Activated effector memory CD4-positive, alpha-beta T cell treated with anti-CD3 and anti-CD28 coated beads, Interleukin-2, amount 50 U/mL, for 16 hours (primary cell): ENCODE measurements around the gene GARIN5B.

ENCODE experiments used
- DNase-seq: peaks from one replicate; pipeline ENCODE4 v3.0.0-alpha.2; 2020

Gene GARIN5B

DNA sequence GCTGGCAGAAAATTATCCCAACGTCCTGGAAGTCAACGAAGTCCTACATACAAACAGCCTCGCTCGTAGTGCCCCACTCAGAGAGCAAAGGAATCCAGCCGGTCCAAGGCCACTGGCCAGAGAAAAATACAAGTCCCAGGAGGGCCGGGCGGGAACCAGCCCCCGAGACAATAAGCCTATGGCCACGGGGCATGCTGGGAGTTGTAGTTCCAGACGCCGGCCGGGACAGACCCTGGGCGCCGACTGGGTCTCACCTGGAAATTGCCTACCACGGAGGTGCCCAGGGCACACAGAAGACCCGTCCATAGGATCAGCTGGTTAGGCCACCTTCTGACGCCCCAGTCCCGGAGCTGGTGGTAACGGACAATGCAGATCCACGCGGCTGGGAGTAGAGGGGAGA lies 43.3 kb downstream of the GARIN5B start:
- no peak for DNase-seq

DNA sequence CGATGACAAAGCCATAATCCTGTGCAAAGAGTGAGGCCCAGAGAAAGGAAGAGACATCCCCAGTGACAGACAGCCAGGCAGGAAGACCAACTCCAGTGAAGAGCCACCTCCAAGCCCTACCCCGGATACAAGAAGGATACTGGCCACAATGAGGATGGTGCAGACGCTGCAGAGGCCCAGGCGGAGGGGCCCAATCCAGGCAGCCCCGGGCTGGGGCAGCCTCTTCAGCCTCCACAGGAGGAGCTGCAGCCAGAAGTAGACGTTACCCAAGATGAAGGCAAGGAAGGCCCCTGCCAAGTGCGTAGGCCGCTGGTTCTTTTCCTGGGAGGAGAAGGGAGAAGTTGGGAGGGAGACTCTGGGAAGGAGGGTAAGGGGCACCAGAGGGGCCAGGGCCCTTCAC lies 46.4 kb downstream of the GARIN5B start:
- DNase-seq = no peak

DNA sequence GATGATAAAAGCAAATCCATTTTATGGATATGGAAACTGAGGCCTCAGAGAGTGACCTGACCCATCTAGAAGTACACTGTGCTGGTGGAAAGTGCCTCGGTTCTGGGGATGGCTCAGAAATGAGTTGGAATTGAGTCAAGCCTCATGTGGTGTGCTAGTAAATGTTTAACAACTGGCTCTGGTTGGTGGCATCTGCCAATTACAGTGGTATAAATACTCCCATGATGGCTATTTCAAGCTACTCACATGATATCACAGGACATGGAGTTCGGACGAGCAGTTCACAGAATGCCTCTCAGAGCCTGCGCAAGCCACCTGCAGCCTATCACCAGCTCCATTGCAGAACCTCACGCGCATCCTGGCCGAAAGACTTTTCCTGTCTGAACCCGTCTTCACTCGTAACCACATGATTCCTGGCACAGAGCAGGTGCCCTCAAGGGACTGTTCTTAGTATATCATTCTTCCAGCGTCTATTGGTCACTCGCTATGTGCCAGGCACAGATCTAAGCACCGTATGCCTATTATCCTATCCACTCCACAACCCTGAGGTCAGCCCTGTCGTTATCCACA lies 47.0 kb downstream of the GARIN5B start:
- DNase-seq = no peak

DNA sequence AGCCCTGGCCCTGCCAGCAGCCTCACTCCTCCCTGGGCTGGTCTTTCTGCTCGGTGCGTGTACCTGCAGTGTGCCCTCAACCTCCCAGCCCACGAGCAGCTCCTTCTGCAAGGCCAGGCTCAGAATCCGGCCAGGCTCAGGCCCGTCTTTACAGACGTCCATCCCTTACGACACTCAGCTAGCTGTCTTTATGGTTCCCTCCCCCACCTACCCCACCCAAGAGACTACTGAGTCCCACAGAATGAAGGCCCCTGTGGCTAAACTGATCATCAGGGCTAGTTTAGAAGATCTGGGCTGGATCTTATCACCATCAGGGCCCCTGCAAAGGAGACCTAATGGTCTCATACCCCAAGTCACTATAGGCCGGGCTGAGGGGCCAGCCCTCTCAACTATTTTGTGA lies 48.7 kb downstream of the GARIN5B start:
- no peak for DNase-seq

DNA sequence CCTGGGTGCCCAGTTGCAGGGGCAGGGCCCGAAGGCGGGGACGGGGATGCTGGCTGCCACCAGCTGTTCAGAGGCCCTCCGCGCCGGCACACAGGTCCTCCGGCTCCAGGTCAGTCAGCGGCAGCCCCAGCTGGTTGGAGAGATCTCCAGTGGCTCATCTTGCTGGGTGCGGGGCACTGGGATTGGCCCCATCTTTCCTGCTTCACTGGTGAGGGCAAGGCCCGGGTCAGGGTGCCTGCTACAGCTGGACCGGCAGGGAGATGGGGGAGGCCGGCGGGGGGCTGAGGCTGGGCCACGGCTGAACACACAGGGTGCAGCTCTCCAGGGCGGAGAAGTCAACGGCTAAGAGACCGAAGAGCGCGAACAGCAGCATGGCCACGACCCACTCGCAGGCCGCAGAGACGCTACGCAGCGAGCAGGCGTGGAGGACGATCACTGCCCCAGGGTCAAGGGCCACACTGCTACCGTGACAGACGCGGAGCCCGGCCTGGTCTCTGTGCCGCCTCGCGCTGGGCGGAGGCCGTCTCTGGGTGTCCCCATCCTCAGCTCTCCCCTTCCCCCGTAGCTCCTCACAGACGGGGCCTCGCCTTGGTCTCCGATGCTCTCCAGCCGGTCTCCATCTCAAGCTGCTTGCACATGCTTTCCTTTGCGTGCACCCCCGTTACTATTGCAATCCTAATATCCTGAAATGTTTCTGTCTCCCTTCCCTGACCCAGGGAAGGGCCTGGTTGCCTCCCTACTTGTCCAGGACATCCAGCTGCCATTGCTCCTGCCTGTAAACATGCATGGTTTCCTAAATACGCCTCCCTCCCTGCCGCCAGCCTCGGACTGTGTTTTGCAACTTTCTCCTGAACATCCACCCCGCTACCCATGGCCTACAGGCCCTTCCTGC lies 50.2 kb downstream of the GARIN5B start:
- DNase-seq = no peak

DNA sequence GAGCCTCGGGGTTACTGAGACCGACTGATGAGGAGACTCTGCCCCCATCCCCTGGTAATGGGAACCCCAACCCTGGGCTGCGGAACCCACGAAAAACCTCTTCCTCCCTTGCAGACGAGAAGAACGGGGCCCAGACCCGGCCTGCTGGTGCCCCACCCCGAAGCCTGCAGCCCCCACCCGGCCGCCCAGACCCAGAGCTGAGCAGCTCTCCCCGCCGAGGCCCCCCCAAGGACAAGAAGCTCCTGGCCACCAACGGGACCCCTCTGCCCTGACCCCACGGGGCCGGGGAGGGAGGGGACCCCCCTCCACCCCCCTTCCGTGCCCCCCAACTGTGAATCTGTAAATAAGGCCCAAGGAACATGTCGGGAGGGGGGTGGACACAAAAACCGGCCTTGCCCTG lies 51.3 kb downstream of the GARIN5B start:
- no peak for DNase-seq

DNA sequence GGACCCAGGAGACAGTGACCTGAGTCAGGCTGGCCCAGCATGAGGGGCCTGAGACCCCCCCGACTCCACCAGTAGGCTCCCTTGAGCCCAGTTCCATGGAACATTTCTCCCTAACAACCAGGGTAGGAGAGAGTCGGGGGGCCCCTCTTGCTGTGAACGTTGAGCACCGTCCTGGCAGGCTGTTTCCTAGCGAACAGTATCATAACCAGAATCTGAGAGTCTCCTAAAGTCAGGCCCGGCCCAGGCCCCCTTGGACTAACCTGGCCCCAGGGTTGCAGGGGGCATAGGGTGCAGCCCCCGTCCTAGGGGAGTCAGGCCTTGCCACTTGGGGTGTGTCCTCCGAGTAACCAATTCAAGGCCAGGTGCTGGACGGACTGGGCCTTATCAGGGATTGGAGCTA lies 51.7 kb downstream of the GARIN5B start:
- DNase-seq = no peak

DNA sequence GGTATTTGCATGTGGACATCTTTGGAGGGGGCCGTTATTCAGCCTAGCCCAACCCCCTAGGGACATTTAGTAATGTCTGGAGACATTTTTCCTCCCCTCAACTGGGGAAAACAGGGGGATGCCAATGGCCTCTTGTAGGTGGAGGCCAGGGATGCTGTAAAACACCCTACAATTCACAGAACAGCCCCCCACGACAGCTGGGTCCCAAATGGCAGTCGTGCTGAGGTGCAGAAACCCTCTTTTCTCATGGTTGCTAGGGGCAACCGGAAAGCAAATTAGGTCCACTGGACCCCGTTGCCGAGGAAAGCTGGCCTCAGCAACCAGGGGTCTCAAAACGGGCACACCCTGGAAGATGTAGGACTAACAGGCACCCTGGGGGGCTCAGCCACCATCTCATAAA lies 52.6 kb downstream of the GARIN5B start:
- no peak for DNase-seq

DNA sequence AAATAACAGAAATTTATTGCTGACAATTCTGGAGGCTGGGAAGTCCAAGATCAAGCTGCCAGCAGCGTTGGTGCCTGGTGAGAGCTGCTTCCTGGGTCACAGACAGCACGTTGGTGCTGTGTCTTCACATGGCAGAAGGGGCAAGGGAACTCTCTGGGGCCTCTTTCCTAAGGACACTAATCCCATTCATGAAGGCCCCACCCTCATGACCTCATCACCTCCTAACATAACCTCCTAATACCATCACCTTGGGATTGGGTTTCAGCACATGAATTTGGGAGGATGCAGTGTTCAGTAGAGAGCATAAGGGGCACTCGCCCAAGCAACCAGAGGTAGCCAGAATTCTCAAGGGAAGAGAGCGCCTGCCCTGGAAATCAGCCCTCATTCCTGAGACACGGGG lies 53.6 kb downstream of the GARIN5B start:
- DNase-seq = no peak

DNA sequence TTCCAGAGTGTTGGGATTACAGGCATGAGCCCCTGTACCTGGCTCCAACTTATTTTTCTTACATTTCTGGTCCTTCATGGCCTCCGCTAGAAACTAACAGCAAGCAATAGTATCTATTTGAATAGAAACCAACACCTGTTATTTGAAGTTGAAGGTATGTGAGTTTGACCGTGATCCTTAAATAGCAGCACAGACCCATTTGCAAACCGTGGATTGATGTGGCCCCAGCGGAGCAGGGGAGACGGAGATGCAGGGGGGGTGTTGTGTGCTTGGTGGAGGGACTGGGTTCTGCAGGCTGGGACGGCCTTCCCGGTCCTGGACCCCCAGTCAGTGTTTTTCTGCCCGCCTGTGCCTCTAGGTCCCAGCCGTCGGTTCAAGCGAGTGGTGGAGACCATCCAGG lies 54.8 kb downstream of the GARIN5B start:
- DNase-seq = no peak

DNA sequence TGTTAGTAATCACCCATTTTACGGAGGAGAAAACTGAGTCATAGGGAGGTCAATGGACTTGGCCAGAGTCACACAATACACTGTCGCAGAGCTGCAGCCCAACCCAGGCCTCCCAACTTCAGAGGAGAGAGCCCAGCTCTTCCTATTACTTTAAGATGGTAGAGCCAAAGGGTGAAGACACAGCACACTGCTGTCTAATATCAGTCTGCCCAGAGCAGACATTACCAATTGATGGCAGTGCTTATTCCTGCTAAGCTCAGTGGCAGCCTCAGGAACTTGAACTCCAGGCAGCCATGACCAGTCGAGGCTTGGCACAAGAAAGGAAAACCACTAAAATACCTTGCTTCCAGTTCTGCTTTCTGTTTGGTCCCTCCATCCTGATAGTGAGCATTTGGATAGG lies 56.3 kb downstream of the GARIN5B start:
- DNase-seq = no peak

DNA sequence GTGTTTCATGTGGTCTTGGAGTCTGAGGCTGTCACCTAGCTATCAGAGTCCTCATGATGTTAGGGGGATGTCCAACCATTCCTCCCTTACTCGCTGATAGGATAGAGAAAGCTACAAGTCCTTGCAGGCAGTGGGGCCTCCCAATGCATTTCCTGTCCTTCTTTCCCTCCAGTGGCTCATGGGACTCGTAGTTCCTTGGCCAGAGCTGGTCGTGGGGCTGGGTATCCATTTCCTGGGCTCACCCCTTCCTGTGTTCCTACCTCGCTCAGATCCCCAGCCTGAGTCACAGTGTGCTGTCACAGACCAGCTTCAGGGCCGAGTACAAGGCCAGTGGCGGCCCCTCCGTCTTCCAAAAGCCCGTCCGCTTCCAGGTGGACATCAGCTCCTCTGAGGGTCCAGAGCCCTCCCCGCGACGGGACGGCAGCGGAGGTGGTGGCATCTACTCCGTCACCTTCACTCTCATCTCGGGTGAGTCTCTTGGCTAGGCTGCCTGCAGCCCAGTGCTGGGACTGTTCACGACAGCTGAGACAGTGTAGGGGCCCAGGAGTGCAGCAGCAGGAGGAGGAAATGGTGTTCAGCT lies 57.0 kb downstream of the GARIN5B start:
- no peak for DNase-seq

DNA sequence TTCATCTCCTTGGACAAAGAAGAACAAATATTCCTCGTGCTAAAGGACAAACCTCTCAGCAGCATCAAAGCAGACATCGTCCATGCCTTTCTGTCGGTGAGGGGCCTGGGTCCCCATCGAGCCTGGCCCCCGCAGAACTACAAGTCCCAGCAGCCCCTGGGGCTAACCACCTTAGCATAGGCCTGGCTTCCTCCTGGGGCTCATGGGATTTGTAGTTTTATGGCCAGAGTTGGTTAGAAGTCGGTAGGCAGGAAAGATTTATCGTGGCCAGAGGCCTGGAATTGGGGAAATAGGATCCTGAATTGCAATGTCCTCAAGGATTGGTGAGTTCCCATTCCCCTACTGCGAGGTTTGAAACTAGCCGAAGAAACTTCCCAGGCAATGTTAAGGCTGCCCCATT lies 57.6 kb downstream of the GARIN5B start:
- peak; percentile 84 for DNase-seq

DNA sequence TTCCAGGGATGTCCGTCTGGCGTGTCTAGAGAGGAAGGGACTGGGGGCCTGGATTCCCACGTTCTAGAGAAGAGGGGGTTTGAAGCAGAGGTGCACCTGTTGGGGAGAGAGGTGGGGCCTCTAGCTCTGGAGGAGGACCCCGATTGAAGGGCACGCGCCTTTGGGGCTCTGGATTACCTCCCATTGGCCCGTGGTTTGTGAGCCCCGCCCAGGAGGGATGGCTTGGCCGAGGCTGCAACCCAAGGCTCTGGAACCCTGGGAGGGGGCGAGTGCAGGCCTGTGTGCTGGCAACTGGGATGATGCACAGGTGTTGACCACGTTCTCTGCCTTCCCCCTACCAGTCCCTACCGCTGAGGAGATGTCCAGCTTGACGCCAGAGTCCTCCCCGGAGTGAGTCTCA lies 58.1 kb downstream of the GARIN5B start:
- no peak for DNase-seq
